ENCODE results near the gene MYRFL.

GRCh38 chr12:69872804-69873203 is 47.8 kb downstream of the MYRFL start:
- TF ChIP-seq CTCF (IDR thresholded peaks at IDR 0.05): no peak
- no peak for TF ChIP-seq POLR2AphosphoS5 (IDR thresholded peaks at IDR 0.05; ENCODE audit: insufficient read depth in 1 of 2, low read depth in 1 of 2)

Measured in vagina (tissue), 2 donors.